Retinal pigment epithelial cell (primary cell): ENCODE data around the gene ASCL2.

ENCODE experiments used
- DNase-seq: peaks from one replicate; pipeline ENCODE4 v3.0.0-alpha.2; 2010; ENCODE audit warnings: low read depth
- H3K4me3 ChIP-seq: 2 replicates; pipeline ENCODE4 v1.5.1; 2011; ENCODE audit warnings: mild to moderate bottlenecking, low read length, control low read depth, moderate library complexity
- CTCF ChIP-seq: conservative IDR thresholded peaks from 2 replicates; pipeline ENCODE4 v1.5.1; 2011; ENCODE audit warnings: low read depth, low read length, control low read depth, inconsistent platforms

ASCL2 gene

GRCh38 chr11:2224254-2224653 is 46.1 kb downstream of the ASCL2 start:
- TF ChIP-seq CTCF = no peak
- H3K4me3 ChIP-seq = no peak overlapping the region
- DNase-seq = no peak

GRCh38 chr11:2223153-2223794 is 47.1 kb downstream of the ASCL2 start:
- no peak for TF ChIP-seq CTCF
- no peak overlapping the region for H3K4me3 ChIP-seq
- DNase-seq = no peak

- no peak overlapping the region for H3K4me3 ChIP-seq
- TF ChIP-seq CTCF = no peak
- no peak for DNase-seq
Measured at GRCh38 chr11:2222451-2222850, 47.9 kb downstream of the ASCL2 start.

GRCh38 chr11:2221591-2221990 is 48.8 kb downstream of the ASCL2 start:
- no peak for TF ChIP-seq CTCF
- no peak overlapping the region for H3K4me3 ChIP-seq
- DNase-seq = no peak

GRCh38 chr11:2221024-2221423 is 49.4 kb downstream of the ASCL2 start:
- DNase-seq = no peak
- no peak for TF ChIP-seq CTCF
- no peak overlapping the region for H3K4me3 ChIP-seq

GRCh38 chr11:2220173-2220771 is 50.1 kb downstream of the ASCL2 start:
- no peak for TF ChIP-seq CTCF

GRCh38 chr11:2219318-2220017 is 50.9 kb downstream of the ASCL2 start:
- no peak overlapping the region for H3K4me3 ChIP-seq
- DNase-seq = no peak
- no peak for TF ChIP-seq CTCF

More at GRCh38 chr11:2220173-2220771, 50.1 kb downstream of the ASCL2 start:
- no peak overlapping the region for H3K4me3 ChIP-seq
- DNase-seq = no peak
